Body of pancreas (tissue), 4 donors: Measurements from ENCODE around the gene ERBB2. TPM values are rescaled to one million over a fixed set of nuclear protein-coding genes. Genes with fewer than 3 reads are reported as not detected.

ENCODE experiments used
- ATAC-seq: fragments of 150-250 bp; one replicate; pipeline ENCODE4 v1.9.1; 2016
- DNase-seq, 4 donors: peaks; one replicate each; pipeline ENCODE4 v3.0.0-alpha.2; 2019
- H3K27ac ChIP-seq, 4 donors: fragments of 200-600 bp; sonication (generic); 1 replicate in 3 of 4; 2 replicates in 1 of 4; pipeline versions ENCODE4 v1.5.1 to v1.6.1; 2016 to 2019; ENCODE audit warnings: mild to moderate bottlenecking in 1 of 4, mixed read lengths in 1 of 4, moderate library complexity in 1 of 4
- H3K27me3 ChIP-seq, 2 donors: fragments of 200-600 bp; sonication (generic); one replicate each; pipeline ENCODE4 v1.6.0; 2016; ENCODE audit warnings: mild to moderate bottlenecking in 1 of 2
- H3K36me3 ChIP-seq, 2 donors: fragments of 200-600 bp; sonication (generic); replicated peaks in 1 of 2; 2 replicates each; pipeline ENCODE4 v1.5.1; 2016; ENCODE audit warnings: low read depth in 2 of 2; ENCODE audit not compliant: insufficient read depth in 1 of 2
- H3K4me1 ChIP-seq: fragments of 200-600 bp; sonication (generic); one replicate; pipeline ENCODE4 v1.6.0; 2016
- H3K4me3 ChIP-seq, 2 donors: fragments of 200-600 bp; sonication (generic); 1 replicate in 1 of 2; 2 replicates in 1 of 2; pipeline ENCODE4 v1.5.1; 2016 to 2019
- H3K9me3 ChIP-seq, 3 donors: fragments of 200-600 bp; sonication (generic); 1 replicate in 2 of 3; 2 replicates in 1 of 3; pipeline ENCODE4 v1.5.1; 2016
- POLR2A ChIP-seq, 3 donors: fragments of 450-650 bp; IDR thresholded peaks; one replicate each; pipeline ENCODE4 v1.6.1; 2016; ENCODE audit warnings: antibody characterized with exemption in 3 of 3, mild to moderate bottlenecking in 2 of 3
- WGBS, 2 donors: methylation state at CpG; one replicate each; pipeline ENCODE4 v1.1.5; 2017; 5-methylcytosine and 5-hydroxymethylcytosine counted together
- intact Hi-C: fragments of 100-400 bp; cut with DNase I; formaldehyde crosslinking; loops from one replicate; pipeline ENCODE4 v1.15.1; 2023
- total RNA-seq, 2 donors: library from RNA; depleted of rRNA; stranded (reverse); fragments of >200 nt; gene quantifications; one replicate each; pipeline ENCODE4 v1.1.0, GENCODE V29; 2016
- TF ChIP-seq, protein P1 (sequence below), 7 experiments: fragments of 450-650 bp in 4 of 7; fragments of 200-600 bp in 3 of 7; sonication (generic) in 3 of 7; IDR thresholded peaks; one replicate each; pipeline ENCODE4 v1.5.1; 2016 to 2019; ENCODE audit warnings: antibody characterized with exemption in 7 of 7

The ERBB2 gene
- total RNA-seq, 2 donors from 2014 or later, result 52.4 to 65.3 TPM

DNA sequence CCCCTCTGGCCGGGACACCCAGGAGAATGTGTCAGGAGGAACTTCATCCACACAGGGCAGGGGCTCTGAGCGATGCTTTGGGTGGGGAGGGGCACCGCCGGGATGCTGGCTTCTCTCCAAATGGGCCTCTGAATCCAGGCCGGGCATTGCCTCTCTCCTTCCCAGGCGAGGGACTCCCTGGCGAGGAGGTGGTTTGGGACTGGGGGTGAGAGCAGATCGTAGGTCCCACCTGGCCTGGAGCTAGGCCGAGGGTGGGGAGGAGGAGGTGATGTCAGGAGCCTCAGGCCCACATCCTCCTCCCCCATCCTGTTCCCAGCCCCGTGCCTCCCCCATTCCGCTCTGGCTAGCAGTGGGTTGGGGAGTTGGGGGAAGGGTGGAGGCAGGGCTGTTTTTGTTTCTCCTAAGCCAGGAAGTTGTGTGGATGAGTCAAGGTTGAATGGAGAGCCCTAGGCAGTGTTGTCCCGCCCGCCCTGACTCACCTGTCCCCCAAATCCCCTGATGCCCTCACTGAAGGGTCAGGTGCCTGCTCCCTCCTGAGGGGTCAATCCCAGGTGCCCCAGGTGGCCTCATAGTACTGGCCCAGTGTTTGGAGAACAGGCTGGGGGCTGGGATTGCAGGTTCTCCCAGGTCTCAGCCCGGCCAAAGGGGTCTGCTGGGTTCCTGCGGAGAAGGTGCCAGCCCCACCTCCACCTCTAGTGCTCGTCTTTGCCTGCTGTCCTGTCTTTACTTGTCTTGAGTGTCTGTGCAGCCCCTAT is 40.7 kb downstream of the ERBB2 start:
- peaks cover 45% of the 10 kb centered on the region for H3K4me1 ChIP-seq
- TF ChIP-seq, protein P1, sequence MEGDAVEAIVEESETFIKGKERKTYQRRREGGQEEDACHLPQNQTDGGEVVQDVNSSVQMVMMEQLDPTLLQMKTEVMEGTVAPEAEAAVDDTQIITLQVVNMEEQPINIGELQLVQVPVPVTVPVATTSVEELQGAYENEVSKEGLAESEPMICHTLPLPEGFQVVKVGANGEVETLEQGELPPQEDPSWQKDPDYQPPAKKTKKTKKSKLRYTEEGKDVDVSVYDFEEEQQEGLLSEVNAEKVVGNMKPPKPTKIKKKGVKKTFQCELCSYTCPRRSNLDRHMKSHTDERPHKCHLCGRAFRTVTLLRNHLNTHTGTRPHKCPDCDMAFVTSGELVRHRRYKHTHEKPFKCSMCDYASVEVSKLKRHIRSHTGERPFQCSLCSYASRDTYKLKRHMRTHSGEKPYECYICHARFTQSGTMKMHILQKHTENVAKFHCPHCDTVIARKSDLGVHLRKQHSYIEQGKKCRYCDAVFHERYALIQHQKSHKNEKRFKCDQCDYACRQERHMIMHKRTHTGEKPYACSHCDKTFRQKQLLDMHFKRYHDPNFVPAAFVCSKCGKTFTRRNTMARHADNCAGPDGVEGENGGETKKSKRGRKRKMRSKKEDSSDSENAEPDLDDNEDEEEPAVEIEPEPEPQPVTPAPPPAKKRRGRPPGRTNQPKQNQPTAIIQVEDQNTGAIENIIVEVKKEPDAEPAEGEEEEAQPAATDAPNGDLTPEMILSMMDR (IDR thresholded peaks at IDR 0.05), result no peak
- TF ChIP-seq POLR2A (IDR thresholded peaks at IDR 0.05), result peak in 2 of 3 donors; percentile 11 to 61
- peak in 3 of 4 donors; percentile 41 to 57 (median 49) for DNase-seq
- H3K27me3 ChIP-seq, result no peaks in the 10 kb centered on the region
- no peak for ATAC-seq
- H3K36me3 ChIP-seq, result peaks cover 19 to 22% of the 10 kb centered on the region in 2 donors
- H3K4me3 ChIP-seq, result peak overlapping the region in 1 of 2 donors; percentile 9
- peak overlapping the region; percentile 95 to 99 (median 98) for H3K27ac ChIP-seq
- no peaks in the 10 kb centered on the region for H3K9me3 ChIP-seq
- intact Hi-C loops, result loop anchor here (10.0 kb wide), 1 partner anchor 56 kb away; the partner anchor contains the start of gene PGAP3
- WGBS, 2 donors, result 19 to 33% methylated on average over 6 to 16 of the region's 16 CpGs

DNA sequence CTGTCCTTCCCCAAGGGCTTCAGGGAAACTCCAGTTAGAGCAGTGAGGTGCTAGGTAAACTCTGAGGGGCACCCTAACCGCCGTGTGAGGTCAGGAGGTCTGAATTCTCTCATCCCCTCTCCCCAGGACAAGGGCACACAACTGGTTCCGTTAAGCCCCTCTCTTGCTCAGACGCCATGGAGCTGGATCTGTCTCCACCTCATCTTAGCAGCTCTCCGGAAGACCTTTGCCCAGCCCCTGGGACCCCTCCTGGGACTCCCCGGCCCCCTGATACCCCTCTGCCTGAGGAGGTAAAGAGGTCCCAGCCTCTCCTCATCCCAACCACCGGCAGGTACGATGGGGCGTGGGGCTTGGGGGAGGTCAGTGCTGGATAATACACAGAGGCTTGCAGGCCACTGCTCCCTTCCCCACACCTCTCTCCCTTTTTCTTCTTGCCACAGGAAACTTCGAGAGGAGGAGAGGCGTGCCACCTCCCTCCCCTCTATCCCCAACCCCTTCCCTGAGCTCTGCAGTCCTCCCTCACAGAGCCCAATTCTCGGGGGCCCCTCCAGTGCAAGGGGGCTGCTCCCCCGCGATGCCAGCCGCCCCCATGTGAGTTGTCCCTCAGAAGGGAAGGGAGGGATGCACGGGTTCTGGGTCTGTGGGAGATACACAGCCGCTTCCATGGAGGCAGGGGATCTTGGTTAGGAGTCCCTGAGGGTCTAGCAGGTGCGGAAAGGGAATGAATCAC is 42.4 kb downstream of the ERBB2 start:
- H3K27ac ChIP-seq, result no peak overlapping the region
- H3K27me3 ChIP-seq, result no peaks in the 10 kb centered on the region
- no peaks in the 10 kb centered on the region for H3K9me3 ChIP-seq
- WGBS, 2 donors, result 66 to 76% methylated on average over 11 to 16 of the region's 18 CpGs
- TF ChIP-seq, protein P1 (IDR thresholded peaks at IDR 0.05), result no peak
- no peak for TF ChIP-seq POLR2A (IDR thresholded peaks at IDR 0.05)
- H3K4me3 ChIP-seq, result no peak overlapping the region
- H3K36me3 ChIP-seq, result peaks cover 31 to 32% of the 10 kb centered on the region in 2 donors
- no peak for ATAC-seq
- intact Hi-C loops, result loop anchor here (10.0 kb wide), 1 partner anchor 57 kb away; the partner anchor contains the start of gene PGAP3
- no peak for DNase-seq
- peaks cover 32% of the 10 kb centered on the region for H3K4me1 ChIP-seq

- no peak overlapping the region for H3K27ac ChIP-seq
- ATAC-seq, result no peak
- H3K4me3 ChIP-seq, result no peak overlapping the region
- 79 to 85% methylated on average over 15 to 19 of the region's 21 CpGs for WGBS, 2 donors
- H3K27me3 ChIP-seq, result no peaks in the 10 kb centered on the region
- H3K36me3 ChIP-seq, result peaks cover 31 to 32% of the 10 kb centered on the region in 2 donors
- H3K4me1 ChIP-seq, result peaks cover 29% of the 10 kb centered on the region
- TF ChIP-seq, protein P1 (IDR thresholded peaks at IDR 0.05), result no peak
- no peak for TF ChIP-seq POLR2A (IDR thresholded peaks at IDR 0.05)
- DNase-seq, result no peak
- H3K9me3 ChIP-seq, result no peaks in the 10 kb centered on the region
- intact Hi-C loops, result loop anchor here (10.0 kb wide), 1 partner anchor 58 kb away; the partner anchor contains the start of gene PGAP3
These were observed 43.1 kb downstream of the ERBB2 start for GRCh38 chr17:39742856-39743436.

DNA sequence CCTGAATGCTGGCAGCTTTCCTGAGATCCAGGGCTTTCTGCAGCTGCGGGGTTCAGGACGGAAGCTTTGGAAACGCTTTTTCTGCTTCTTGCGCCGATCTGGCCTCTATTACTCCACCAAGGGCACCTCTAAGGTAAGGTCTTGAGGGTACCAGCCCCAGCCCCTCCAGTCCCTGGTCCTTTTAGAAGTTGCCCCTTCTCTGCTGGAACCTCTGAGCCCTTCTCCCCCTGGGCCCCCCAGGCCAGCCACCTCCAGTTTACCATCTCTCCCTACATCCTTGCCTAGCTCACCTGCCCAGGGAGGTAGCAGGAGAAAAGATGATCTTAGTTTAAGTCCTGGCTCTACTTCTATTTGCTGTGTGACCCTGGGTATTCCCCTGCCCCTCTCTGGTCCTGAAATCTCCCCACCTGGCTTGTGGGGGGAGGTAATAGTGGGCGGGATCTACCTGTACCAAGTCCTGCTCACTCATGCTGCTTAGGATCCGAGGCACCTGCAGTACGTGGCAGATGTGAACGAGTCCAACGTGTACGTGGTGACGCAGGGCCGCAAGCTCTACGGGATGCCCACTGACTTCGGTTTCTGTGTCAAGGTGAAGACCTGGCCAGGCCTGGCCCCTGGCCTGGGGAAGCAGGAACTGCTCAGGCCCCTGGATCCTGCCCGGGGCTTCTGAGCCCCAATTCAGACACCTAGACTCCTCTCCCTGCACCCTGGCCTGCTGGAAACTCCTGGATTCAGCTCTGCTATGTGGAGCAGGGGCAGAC is 44.4 kb downstream of the ERBB2 start:
- no peak for ATAC-seq

More for the DNA sequence above, 44.4 kb downstream of the ERBB2 start:
- Histone ChIP-seq H3K36me3 (peaks cover 31 to 32% of the 10 kb centered on the region in 2 donors), H3K27ac (no peak overlapping the region), H3K4me1 (peaks cover 33% of the 10 kb centered on the region), H3K27me3 (no peaks in the 10 kb centered on the region), H3K9me3 (no peaks in the 10 kb centered on the region), H3K4me3 (no peak overlapping the region)
- TF ChIP-seq POLR2A (IDR thresholded peaks at IDR 0.05), result no peak
- TF ChIP-seq, protein P1 (IDR thresholded peaks at IDR 0.05), result no peak
- whole genome bisulfite sequencing, 2 donors, result 88 to 90% methylated on average over 5 to 15 of the region's 16 CpGs
- peak in 2 of 4 donors; percentile 4 to 12 for DNase-seq
- intact Hi-C loops, result loop anchor here (10.0 kb wide), 1 partner anchor 59 kb away; the partner anchor contains the start of gene PGAP3
